WTC11 (cell line): ENCODE results near the gene EXOC3L4. TPM values are rescaled to one million over a fixed set of nuclear protein-coding genes. Genes with fewer than 3 reads are reported as not detected.

Experiments
- ATAC-seq: fragments of 200-7000 bp; cut with Tn5 transposase; 2 replicates; pipeline ENCODE4 v1.10.0; 2021; ENCODE audit warnings: mild to moderate bottlenecking, moderate library complexity
- CTCF ChIA-PET: fragments of 300-600 bp; sonication (Branson Sonifier 250); formaldehyde crosslinking; loops from one replicate; lab custom pipeline; 2021; ENCODE audit warnings: antibody characterized with exemption; lab: Charles Lee
- POLR2A ChIA-PET: fragments of 350-600 bp; sonication (Branson Sonifier 250); formaldehyde crosslinking; loops from one replicate; lab custom pipeline; 2021; ENCODE audit warnings: antibody characterized with exemption; lab: Charles Lee
- DNase-seq: peaks from one replicate; pipeline ENCODE4 v3.0.0; 2021; ENCODE audit warnings: low spot score
- H3K27ac Mint-ChIP-seq: 2 replicates; pipeline ENCODE4 v1.8.0; 2021; ENCODE audit warnings: mixed read lengths
- H3K27me3 Mint-ChIP-seq: 2 replicates; pipeline ENCODE4 v1.8.0; 2021; ENCODE audit warnings: low read depth, mild to moderate bottlenecking, moderate library complexity, mixed read lengths
- H3K36me3 Mint-ChIP-seq: 2 replicates; pipeline ENCODE4 v1.8.0; 2021; ENCODE audit warnings: mixed read lengths
- H3K4me1 Mint-ChIP-seq: 2 replicates; pipeline ENCODE4 v1.8.0; 2022; ENCODE audit warnings: mixed read lengths
- H3K4me3 Mint-ChIP-seq: 2 replicates; pipeline ENCODE4 v1.8.0; 2021; ENCODE audit warnings: mild to moderate bottlenecking, moderate library complexity, mixed read lengths
- H3K9me3 Mint-ChIP-seq: 2 replicates; pipeline ENCODE4 v1.8.0; 2021; ENCODE audit warnings: mixed read lengths
- EMX1 ChIP-seq: fragments of 250-450 bp; sonication (Bioruptor Pico); IDR thresholded peaks from 2 replicates; pipeline ENCODE4 v1.8.0; 2021; ENCODE audit warnings: mild to moderate bottlenecking
- FOXK1 ChIP-seq: sonication (generic); formaldehyde crosslinking; IDR thresholded peaks from 2 replicates; pipeline ENCODE4 v1.8.0; 2022; ENCODE audit warnings: mild to moderate bottlenecking, moderate library complexity, missing genetic modification reagents
- GTF2I ChIP-seq: fragments of 250-450 bp; sonication (Bioruptor Pico); conservative IDR thresholded peaks from 2 replicates; pipeline ENCODE4 v1.4.0; 2021; ENCODE audit warnings: mild to moderate bottlenecking
- IRF2 ChIP-seq: sonication (generic); formaldehyde crosslinking; IDR thresholded peaks from 2 replicates; pipeline ENCODE4 v1.8.0; 2022; ENCODE audit warnings: low read depth, missing genetic modification reagents, borderline replicate concordance
- MYBL2 ChIP-seq: sonication (generic); formaldehyde crosslinking; IDR thresholded peaks from 2 replicates; pipeline ENCODE4 v1.8.1; 2023; ENCODE audit warnings: mild to moderate bottlenecking, moderate library complexity, missing genetic modification reagents
- NFATC4 ChIP-seq: fragments of 250-450 bp; sonication (Bioruptor Pico); IDR thresholded peaks from 2 replicates; pipeline ENCODE4 v1.9.0; 2021; ENCODE audit warnings: mild to moderate bottlenecking
- OVOL2 ChIP-seq: fragments of 250-450 bp; sonication (Bioruptor Pico); IDR thresholded peaks from 2 replicates; pipeline ENCODE4 v1.9.0; 2021; ENCODE audit warnings: mild to moderate bottlenecking, borderline replicate concordance
- SOX15 ChIP-seq: fragments of 250-450 bp; sonication (Bioruptor Pico); IDR thresholded peaks from 2 replicates; pipeline ENCODE4 v1.9.0; 2021; ENCODE audit warnings: mild to moderate bottlenecking
- SP1 ChIP-seq: sonication (generic); formaldehyde crosslinking; conservative IDR thresholded peaks from 2 replicates; pipeline ENCODE4 v1.8.1; 2022; ENCODE audit warnings: missing genetic modification reagents
- TCF7 ChIP-seq: sonication (generic); formaldehyde crosslinking; IDR thresholded peaks from 2 replicates; pipeline ENCODE4 v1.8.0; 2022; ENCODE audit warnings: mild to moderate bottlenecking, low read depth, missing genetic modification reagents, moderate library complexity
- ZNF219 ChIP-seq: sonication (generic); formaldehyde crosslinking; IDR thresholded peaks from 2 replicates; pipeline ENCODE4 v1.8.0; 2023; ENCODE audit warnings: missing genetic modification reagents, mild to moderate bottlenecking, borderline replicate concordance
- ZNF232 ChIP-seq: sonication (generic); formaldehyde crosslinking; IDR thresholded peaks from 2 replicates; pipeline ENCODE4 v1.8.0; 2022; ENCODE audit warnings: mild to moderate bottlenecking, missing genetic modification reagents
- ZNF317 ChIP-seq: sonication (generic); formaldehyde crosslinking; IDR thresholded peaks from 2 replicates; pipeline ENCODE4 v1.8.1; 2023; ENCODE audit warnings: low read depth, mild to moderate bottlenecking, moderate library complexity, missing genetic modification reagents, borderline replicate concordance
- total RNA-seq: library from RNA; stranded (reverse); gene quantifications from 3 replicates; pipeline ENCODE4 v1.2.3, GENCODE V29; 2021
- TF ChIP-seq, protein P1 (sequence below): sonication (generic); formaldehyde crosslinking; IDR thresholded peaks from 2 replicates; pipeline ENCODE4 v1.8.1; 2023; ENCODE audit warnings: mild to moderate bottlenecking, missing genetic modification reagents, borderline replicate concordance
- TF ChIP-seq, protein P2 (sequence below): fragments of 250-450 bp; sonication (Bioruptor Pico); IDR thresholded peaks from 2 replicates; pipeline ENCODE4 v1.9.0; 2021; ENCODE audit warnings: mild to moderate bottlenecking
- TF ChIP-seq, protein P3 (sequence below): sonication (generic); formaldehyde crosslinking; IDR thresholded peaks from 2 replicates; pipeline ENCODE4 v1.8.0; 2022; ENCODE audit warnings: mild to moderate bottlenecking, missing genetic modification reagents
- TF ChIP-seq, protein P4 (sequence below): fragments of 250-450 bp; sonication (Bioruptor Pico); IDR thresholded peaks from 2 replicates; pipeline ENCODE4 v2.1.2; 2022; ENCODE audit warnings: mild to moderate bottlenecking, moderate library complexity
- TF ChIP-seq, protein P5 (sequence below): fragments of 250-450 bp; sonication (Bioruptor Pico); IDR thresholded peaks from 2 replicates; pipeline ENCODE4 v1.8.0; 2021; ENCODE audit warnings: mild to moderate bottlenecking

Gene EXOC3L4
- total RNA-seq, 1 experiment from 2014 or later = 0.42 TPM

DNA sequence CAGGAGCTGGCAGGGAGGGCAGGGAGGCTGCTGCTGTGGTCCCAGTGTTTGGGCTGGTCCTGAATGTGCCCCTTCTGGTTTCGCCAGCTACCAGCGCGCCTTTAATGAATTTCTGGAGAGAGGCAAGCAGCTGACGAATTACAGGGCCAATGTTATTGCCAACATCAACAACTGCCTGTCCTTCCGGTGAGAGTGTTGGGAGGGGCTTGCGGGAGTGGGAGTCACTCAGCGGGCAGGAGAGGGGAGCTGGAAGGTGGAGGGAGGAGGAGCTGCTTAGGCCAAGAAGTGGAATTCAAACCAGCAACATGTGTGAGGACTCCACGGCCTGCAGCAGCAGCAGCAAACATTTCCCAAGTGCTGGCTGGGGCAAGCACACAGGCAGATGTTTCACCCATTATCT is 36.4 kb downstream of the EXOC3L4 start:
- H3K36me3 Mint-ChIP-seq = peaks cover 5% of the 10 kb centered on the region; the same call in 1 of the 2 replicates
- H3K27ac Mint-ChIP-seq = no peak overlapping the region
- ATAC-seq (no peak), DNase-seq (no peak)
- CTCF ChIA-PET = interaction anchor here (0.6 to 12.3 kb wide), 5 partner anchors 10 to 55 kb away, joined by 3 to 199 read pairs (median 8); no protein-coding TSS in a partner anchor
- TF ChIP-seq FOXK1 (no peak), ZNF317 (CRISPR knock-in tag) (no peak), GTF2I (CRISPR knock-in tag) (no peak), OVOL2 (CRISPR knock-in tag) (no peak), ZNF232 (CRISPR knock-in tag) (no peak), ZNF219 (CRISPR knock-in tag) (no peak), MYBL2 (no peak), IRF2 (CRISPR knock-in tag) (no peak), SOX15 (no peak), SP1 (CRISPR knock-in tag) (no peak), TCF7 (CRISPR knock-in tag) (no peak)
- TF ChIP-seq, protein P1, sequence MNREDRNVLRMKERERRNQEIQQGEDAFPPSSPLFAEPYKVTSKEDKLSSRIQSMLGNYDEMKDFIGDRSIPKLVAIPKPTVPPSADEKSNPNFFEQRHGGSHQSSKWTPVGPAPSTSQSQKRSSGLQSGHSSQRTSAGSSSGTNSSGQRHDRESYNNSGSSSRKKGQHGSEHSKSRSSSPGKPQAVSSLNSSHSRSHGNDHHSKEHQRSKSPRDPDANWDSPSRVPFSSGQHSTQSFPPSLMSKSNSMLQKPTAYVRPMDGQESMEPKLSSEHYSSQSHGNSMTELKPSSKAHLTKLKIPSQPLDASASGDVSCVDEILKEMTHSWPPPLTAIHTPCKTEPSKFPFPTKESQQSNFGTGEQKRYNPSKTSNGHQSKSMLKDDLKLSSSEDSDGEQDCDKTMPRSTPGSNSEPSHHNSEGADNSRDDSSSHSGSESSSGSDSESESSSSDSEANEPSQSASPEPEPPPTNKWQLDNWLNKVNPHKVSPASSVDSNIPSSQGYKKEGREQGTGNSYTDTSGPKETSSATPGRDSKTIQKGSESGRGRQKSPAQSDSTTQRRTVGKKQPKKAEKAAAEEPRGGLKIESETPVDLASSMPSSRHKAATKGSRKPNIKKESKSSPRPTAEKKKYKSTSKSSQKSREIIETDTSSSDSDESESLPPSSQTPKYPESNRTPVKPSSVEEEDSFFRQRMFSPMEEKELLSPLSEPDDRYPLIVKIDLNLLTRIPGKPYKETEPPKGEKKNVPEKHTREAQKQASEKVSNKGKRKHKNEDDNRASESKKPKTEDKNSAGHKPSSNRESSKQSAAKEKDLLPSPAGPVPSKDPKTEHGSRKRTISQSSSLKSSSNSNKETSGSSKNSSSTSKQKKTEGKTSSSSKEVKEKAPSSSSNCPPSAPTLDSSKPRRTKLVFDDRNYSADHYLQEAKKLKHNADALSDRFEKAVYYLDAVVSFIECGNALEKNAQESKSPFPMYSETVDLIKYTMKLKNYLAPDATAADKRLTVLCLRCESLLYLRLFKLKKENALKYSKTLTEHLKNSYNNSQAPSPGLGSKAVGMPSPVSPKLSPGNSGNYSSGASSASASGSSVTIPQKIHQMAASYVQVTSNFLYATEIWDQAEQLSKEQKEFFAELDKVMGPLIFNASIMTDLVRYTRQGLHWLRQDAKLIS = no peak
- TF ChIP-seq, protein P2, sequence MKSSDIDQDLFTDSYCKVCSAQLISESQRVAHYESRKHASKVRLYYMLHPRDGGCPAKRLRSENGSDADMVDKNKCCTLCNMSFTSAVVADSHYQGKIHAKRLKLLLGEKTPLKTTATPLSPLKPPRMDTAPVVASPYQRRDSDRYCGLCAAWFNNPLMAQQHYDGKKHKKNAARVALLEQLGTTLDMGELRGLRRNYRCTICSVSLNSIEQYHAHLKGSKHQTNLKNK (CRISPR knock-in tag) = no peak
- TF ChIP-seq, protein P3, sequence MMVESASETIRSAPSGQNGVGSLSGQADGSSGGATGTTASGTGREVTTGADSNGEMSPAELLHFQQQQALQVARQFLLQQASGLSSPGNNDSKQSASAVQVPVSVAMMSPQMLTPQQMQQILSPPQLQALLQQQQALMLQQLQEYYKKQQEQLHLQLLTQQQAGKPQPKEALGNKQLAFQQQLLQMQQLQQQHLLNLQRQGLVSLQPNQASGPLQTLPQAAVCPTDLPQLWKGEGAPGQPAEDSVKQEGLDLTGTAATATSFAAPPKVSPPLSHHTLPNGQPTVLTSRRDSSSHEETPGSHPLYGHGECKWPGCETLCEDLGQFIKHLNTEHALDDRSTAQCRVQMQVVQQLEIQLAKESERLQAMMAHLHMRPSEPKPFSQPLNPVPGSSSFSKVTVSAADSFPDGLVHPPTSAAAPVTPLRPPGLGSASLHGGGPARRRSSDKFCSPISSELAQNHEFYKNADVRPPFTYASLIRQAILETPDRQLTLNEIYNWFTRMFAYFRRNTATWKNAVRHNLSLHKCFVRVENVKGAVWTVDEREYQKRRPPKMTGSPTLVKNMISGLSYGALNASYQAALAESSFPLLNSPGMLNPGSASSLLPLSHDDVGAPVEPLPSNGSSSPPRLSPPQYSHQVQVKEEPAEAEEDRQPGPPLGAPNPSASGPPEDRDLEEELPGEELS (CRISPR knock-in tag) = no peak
- TF ChIP-seq, protein P4, sequence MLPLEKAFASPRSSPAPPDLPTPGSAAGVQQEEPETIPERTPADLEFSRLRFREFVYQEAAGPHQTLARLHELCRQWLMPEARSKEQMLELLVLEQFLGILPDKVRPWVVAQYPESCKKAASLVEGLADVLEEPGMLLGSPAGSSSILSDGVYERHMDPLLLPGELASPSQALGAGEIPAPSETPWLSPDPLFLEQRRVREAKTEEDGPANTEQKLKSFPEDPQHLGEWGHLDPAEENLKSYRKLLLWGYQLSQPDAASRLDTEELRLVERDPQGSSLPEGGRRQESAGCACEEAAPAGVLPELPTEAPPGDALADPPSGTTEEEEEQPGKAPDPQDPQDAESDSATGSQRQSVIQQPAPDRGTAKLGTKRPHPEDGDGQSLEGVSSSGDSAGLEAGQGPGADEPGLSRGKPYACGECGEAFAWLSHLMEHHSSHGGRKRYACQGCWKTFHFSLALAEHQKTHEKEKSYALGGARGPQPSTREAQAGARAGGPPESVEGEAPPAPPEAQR (CRISPR knock-in tag) = no peak
- TF ChIP-seq, all 79 proteins: peak for 0
- H3K4me1 Mint-ChIP-seq = peaks cover 15% of the 10 kb centered on the region
- no peaks in the 10 kb centered on the region for H3K9me3 Mint-ChIP-seq
- no peak overlapping the region for H3K4me3 Mint-ChIP-seq
- POLR2A ChIA-PET = no interaction called here
- H3K27me3 Mint-ChIP-seq = peaks cover 19% of the 10 kb centered on the region

DNA sequence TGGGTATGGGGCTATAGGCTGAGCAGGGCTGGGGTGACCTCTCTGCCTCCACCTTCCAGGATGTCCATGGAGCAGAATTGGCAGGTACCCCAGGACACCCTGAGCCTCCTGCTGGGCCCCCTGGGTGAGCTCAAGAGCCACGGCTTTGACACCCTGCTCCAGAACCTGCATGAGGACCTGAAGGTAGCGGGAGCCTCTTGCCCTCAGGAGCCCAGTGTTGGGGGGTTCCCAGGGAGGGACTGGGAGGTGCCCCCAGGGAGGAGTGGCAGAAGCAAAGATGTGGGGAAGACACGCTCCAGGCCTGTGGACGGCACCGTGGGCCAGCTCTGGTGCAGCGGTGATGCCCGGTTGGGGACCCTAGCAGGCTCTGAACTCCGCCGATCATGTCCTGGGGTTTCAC is 37.1 kb downstream of the EXOC3L4 start:
- no peaks in the 10 kb centered on the region for H3K9me3 Mint-ChIP-seq
- ChIA-PET POLR2A (no interaction called here), CTCF (interaction anchor here (1.3 to 12.3 kb wide), 4 partner anchors 9 to 54 kb away, joined by 3 to 199 read pairs (median 14); no protein-coding TSS in a partner anchor)
- no peak overlapping the region for H3K27ac Mint-ChIP-seq
- ATAC-seq = no peak
- H3K36me3 Mint-ChIP-seq = peaks cover 5% of the 10 kb centered on the region; the same call in 1 of the 2 replicates
- peaks cover 12% of the 10 kb centered on the region for H3K4me1 Mint-ChIP-seq
- H3K4me3 Mint-ChIP-seq = no peak overlapping the region
- peaks cover 13% of the 10 kb centered on the region for H3K27me3 Mint-ChIP-seq
- TF ChIP-seq NFATC4 (CRISPR knock-in tag) (no peak), EMX1 (CRISPR knock-in tag) (no peak)
- TF ChIP-seq, protein P5, sequence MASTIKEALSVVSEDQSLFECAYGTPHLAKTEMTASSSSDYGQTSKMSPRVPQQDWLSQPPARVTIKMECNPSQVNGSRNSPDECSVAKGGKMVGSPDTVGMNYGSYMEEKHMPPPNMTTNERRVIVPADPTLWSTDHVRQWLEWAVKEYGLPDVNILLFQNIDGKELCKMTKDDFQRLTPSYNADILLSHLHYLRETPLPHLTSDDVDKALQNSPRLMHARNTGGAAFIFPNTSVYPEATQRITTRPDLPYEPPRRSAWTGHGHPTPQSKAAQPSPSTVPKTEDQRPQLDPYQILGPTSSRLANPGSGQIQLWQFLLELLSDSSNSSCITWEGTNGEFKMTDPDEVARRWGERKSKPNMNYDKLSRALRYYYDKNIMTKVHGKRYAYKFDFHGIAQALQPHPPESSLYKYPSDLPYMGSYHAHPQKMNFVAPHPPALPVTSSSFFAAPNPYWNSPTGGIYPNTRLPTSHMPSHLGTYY (CRISPR knock-in tag) = no peak
- no peak for DNase-seq
